ENCODE results near the gene GPR25.
A peak's percentile ranks its signal among the peaks of the same experiment; 100 is the strongest.

Gene GPR25

GRCh38 chr1:200873671-200874397 lies 1.1 kb downstream of the GPR25 start:
- peak in 2 of 3 experiments; percentile 85 to 88 for DNase-seq

- DNase-seq = no peak
Measured at GRCh38 chr1:200874694-200875093, 1.9 kb downstream of the GPR25 start.

- DNase-seq = no peak
Measured at GRCh38 chr1:200875416-200875815, 2.6 kb downstream of the GPR25 start.

- no peak for DNase-seq
Measured at GRCh38 chr1:200877010-200877409, 4.2 kb downstream of the GPR25 start.

GRCh38 chr1:200877839-200878551 lies 5.2 kb downstream of the GPR25 start:
- no peak for DNase-seq

GRCh38 chr1:200880212-200880611 lies 7.4 kb downstream of the GPR25 start:
- DNase-seq = peak in 2 of 3 experiments; percentile 35 to 77

GRCh38 chr1:200883118-200883517 lies 10.3 kb downstream of the GPR25 start:
- no peak for DNase-seq

GRCh38 chr1:200885623-200886402 lies 13.0 kb downstream of the GPR25 start:
- DNase-seq = no peak

- no peak for DNase-seq
Measured at GRCh38 chr1:200886594-200886993, 13.8 kb downstream of the GPR25 start.

GRCh38 chr1:200887036-200887435 lies 14.3 kb downstream of the GPR25 start:
- no peak for DNase-seq

GRCh38 chr1:200887772-200888348 lies 15.1 kb downstream of the GPR25 start:
- no peak for DNase-seq

GRCh38 chr1:200888349-200888838 lies 15.6 kb downstream of the GPR25 start:
- no peak for DNase-seq

GRCh38 chr1:200889571-200889970 lies 16.8 kb downstream of the GPR25 start:
- no peak for DNase-seq

- no peak for DNase-seq
Measured at GRCh38 chr1:200890027-200890426, 17.2 kb downstream of the GPR25 start.

- no peak for DNase-seq
Measured at GRCh38 chr1:200890818-200891773, 18.3 kb downstream of the GPR25 start.

- DNase-seq = no peak
Measured at GRCh38 chr1:200891774-200892157, 19.0 kb downstream of the GPR25 start.

GRCh38 chr1:200892546-200892945 lies 19.8 kb downstream of the GPR25 start:
- no peak for DNase-seq

GRCh38 chr1:200892958-200893357 lies 20.2 kb downstream of the GPR25 start:
- no peak for DNase-seq

GRCh38 chr1:200893411-200893901 lies 20.7 kb downstream of the GPR25 start:
- DNase-seq = no peak

- no peak for DNase-seq
Measured at GRCh38 chr1:200894712-200895442, 22.1 kb downstream of the GPR25 start, which contains the start of gene INAVA. Gene INAVA, plus strand, starts transcription at chr1:200894900. Its CDS starts 3,501 bp downstream, at chr1:200898401.

- DNase-seq = no peak
Measured at GRCh38 chr1:200895443-200895789, 22.6 kb downstream of the GPR25 start.
